HG03039 (cell line): ENCODE data around the gene PRR20E.
"Not testable (repeated sequence)": the region's sequence is repeated elsewhere in the genome, so short reads cannot be mapped to it uniquely, and the experiment has no call there.

Experiments
- ATAC-seq: cut with Tn5 transposase; IDR thresholded peaks from one replicate; pipeline ENCODE4 v1.9.1; 2021; ENCODE audit warnings: mild to moderate bottlenecking, moderate library complexity; ENCODE audit not compliant: unreplicated experiment

Gene PRR20E

DNA sequence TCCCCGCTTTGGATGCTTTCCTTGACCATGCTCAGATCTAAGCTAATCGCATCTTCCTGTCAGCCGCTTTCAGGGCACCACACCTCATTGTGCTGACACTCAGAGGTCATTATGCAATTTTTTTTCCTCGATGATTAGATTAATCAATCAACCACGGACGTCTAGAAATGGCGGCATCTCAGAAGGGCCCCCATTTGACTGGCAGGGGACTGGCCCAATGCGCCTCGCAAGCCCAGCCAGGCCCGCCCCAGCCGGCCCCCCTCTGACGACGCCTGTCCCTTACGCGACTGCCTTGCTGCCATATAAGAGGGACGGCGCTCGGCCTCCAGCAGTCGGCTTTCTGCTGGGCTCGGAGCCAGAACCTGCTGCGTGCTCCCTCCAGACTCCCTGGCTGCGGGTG lies at the start of gene PRR20E:
Gene PRR20E, plus strand, starts transcription at position 301 of the 400 bp plus-strand sequence. CDS start 387 bp downstream, outside the sequence.
- ATAC-seq, result not testable (repeated sequence)

DNA sequence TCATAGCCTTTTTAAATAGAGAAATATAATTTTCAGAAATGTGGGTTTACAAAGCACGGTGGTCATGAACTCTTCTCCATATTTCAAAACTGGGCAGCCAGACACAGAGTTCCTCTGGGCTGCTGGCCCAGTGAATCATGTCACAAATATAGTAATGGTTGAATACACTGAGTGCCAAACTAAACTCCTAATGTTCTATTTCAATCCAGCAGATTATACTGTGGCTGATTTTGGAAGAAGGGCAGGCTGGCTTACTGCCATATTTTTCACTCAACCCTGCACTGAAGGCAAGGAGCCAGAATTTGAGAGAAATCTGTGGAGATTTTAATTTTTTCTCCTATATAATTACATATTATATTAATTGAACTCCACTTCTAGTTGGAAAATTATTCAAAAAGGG lies 43.3 kb upstream of the PRR20E start:
- no peak for ATAC-seq

- ATAC-seq, result no peak
These were observed 38.1 kb upstream of the PRR20E start for GRCh38 chr13:57128909-57129308.

GRCh38 chr13:57136093-57136492 lies 30.9 kb upstream of the PRR20E start:
- no peak for ATAC-seq

- no peak for ATAC-seq
These were observed 29.4 kb upstream of the PRR20E start for GRCh38 chr13:57137585-57137984.

- ATAC-seq, result no peak
These were observed 28.0 kb upstream of the PRR20E start for GRCh38 chr13:57138988-57139387.

DNA sequence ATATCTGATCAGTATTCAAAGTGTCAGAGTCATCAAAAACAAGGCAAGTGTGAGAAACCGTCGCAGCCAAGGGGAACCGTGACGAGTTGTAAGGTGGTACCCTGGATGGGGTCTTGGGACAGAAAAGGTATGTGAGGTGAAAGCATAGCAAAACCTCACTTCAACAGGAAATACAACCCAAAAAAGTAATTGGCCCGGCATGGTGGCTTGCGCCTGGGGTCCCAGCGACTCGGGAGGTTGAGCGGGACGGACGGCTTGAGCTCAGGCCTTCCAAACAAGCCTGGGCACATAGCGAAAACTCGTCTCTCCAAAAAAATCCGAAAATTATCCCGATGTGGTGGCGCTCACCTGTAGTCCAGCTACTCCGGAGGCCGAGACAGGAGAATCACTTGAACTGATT lies 27.2 kb upstream of the PRR20E start:
- ATAC-seq, result not testable (repeated sequence)

GRCh38 chr13:57140235-57140968 lies 26.6 kb upstream of the PRR20E start, which contains the start of gene PRR20A:
Gene PRR20A, plus strand, starts transcription at chr13:57140918. Its CDS starts 387 bp downstream, at chr13:57141305.
- ATAC-seq, result not testable (repeated sequence)

DNA sequence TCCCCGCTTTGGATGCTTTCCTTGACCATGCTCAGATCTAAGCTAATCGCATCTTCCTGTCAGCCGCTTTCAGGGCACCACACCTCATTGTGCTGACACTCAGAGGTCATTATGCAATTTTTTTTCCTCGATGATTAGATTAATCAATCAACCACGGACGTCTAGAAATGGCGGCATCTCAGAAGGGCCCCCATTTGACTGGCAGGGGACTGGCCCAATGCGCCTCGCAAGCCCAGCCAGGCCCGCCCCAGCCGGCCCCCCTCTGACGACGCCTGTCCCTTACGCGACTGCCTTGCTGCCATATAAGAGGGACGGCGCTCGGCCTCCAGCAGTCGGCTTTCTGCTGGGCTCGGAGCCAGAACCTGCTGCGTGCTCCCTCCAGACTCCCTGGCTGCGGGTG lies 19.8 kb upstream of the PRR20E start, which contains the start of gene PRR20B:
Gene PRR20B, plus strand, starts transcription at position 301 of the 400 bp plus-strand sequence. CDS start 387 bp downstream, outside the sequence.
- not testable (repeated sequence) for ATAC-seq

DNA sequence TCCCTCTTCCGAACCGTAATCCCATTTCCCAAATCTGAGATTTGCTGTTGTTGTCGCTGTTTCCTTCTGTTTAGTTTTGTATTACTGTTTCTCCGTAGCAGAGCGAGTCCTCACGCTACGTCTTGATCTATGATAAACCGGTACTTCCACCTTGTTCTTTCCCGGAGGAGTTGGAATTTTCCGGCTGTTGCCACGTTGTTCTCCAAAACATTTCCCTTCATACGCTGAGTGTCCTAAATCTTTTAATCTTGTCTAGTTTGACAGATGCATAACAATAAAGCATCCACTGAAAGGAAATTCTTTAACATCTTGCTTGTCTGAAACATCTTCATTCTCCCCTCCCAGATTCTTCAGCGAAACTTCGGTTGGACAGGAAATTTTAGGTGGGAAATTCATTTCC lies 18.9 kb upstream of the PRR20E start:
- ATAC-seq, result not testable (repeated sequence)

DNA sequence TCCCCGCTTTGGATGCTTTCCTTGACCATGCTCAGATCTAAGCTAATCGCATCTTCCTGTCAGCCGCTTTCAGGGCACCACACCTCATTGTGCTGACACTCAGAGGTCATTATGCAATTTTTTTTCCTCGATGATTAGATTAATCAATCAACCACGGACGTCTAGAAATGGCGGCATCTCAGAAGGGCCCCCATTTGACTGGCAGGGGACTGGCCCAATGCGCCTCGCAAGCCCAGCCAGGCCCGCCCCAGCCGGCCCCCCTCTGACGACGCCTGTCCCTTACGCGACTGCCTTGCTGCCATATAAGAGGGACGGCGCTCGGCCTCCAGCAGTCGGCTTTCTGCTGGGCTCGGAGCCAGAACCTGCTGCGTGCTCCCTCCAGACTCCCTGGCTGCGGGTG lies 13.2 kb upstream of the PRR20E start, which contains the start of gene PRR20C:
Gene PRR20C, plus strand, starts transcription at position 301 of the 400 bp plus-strand sequence. CDS start 387 bp downstream, outside the sequence.
- ATAC-seq, result not testable (repeated sequence)

DNA sequence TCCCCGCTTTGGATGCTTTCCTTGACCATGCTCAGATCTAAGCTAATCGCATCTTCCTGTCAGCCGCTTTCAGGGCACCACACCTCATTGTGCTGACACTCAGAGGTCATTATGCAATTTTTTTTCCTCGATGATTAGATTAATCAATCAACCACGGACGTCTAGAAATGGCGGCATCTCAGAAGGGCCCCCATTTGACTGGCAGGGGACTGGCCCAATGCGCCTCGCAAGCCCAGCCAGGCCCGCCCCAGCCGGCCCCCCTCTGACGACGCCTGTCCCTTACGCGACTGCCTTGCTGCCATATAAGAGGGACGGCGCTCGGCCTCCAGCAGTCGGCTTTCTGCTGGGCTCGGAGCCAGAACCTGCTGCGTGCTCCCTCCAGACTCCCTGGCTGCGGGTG lies 6.7 kb upstream of the PRR20E start, which contains the start of gene PRR20D:
Gene PRR20D, plus strand, starts transcription at position 301 of the 400 bp plus-strand sequence. CDS start 387 bp downstream, outside the sequence.
- not testable (repeated sequence) for ATAC-seq

DNA sequence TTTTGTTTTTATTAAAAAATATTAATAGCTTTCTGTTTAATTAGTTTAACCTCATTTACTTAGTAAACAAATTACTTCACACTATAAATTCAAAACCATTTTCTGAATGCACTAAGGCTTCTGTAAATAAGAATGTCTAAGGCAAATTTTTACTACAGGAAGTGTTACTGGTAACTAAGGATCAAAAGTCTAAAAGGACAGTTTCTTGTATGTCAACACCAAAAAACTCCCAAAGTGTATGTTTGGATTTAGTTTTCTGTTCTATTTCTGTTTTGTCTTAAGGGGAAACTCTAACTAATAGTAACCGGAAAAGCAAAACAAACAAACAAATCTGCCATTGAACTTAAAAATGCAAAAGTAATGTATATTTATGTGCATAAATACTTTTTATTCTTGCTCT lies 24.7 kb downstream of the PRR20E start:
- ATAC-seq, result no peak

DNA sequence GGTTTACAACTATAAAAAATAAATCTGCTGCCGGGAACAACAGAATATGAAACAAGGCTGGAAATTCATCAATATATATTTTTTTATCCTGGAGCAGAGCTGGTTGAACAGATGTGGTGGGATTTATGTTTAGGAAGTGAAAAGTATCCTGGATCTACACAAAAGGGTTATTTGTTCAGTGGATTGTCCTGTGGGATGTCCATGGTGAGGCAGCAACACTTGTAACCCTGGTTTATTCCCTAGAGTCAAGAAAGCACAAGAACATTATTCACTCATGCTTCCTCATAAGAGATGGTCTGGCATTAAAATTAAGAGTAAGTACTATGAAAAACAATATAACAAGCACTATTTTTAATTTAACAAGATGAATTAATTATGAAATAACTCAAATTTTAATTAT lies 46.0 kb downstream of the PRR20E start:
- ATAC-seq, result no peak
